ENCODE measurements around the gene RBMS2. TPM values are rescaled to one million over a fixed set of nuclear protein-coding genes. Genes with fewer than 3 reads are reported as not detected.

RBMS2 gene
- total RNA-seq, 4 donors from 2014 or later: 22.8 to 39.0 (median 31.8) TPM

GRCh38 chr12:56520506-56520905, 1.1 kb upstream of the RBMS2 start:
- 30 to 36% methylated on average over 1 of the region's 1 CpG for WGBS, 2 donors
- Histone ChIP-seq H3K27me3 (no peaks in the 10 kb centered on the region), H3K4me1 (peaks cover 0 to 61% (median 14%) of the 10 kb centered on the region in 4 donors), H3K9me3 (no peaks in the 10 kb centered on the region), H3K27ac (peak overlapping the region; percentile 81 to 97 (median 92)), H3K4me3 (peak overlapping the region in 1 of 4 donors; percentile 67), H3K36me3 (no peaks in the 10 kb centered on the region)
- DNase-seq (ENCODE audit: low spot score in 2 of 2): no peak
- TF ChIP-seq EP300 (IDR thresholded peaks at IDR 0.05) (no peak), POLR2A (IDR thresholded peaks at IDR 0.05) (no peak)
- TF ChIP-seq, protein P1, sequence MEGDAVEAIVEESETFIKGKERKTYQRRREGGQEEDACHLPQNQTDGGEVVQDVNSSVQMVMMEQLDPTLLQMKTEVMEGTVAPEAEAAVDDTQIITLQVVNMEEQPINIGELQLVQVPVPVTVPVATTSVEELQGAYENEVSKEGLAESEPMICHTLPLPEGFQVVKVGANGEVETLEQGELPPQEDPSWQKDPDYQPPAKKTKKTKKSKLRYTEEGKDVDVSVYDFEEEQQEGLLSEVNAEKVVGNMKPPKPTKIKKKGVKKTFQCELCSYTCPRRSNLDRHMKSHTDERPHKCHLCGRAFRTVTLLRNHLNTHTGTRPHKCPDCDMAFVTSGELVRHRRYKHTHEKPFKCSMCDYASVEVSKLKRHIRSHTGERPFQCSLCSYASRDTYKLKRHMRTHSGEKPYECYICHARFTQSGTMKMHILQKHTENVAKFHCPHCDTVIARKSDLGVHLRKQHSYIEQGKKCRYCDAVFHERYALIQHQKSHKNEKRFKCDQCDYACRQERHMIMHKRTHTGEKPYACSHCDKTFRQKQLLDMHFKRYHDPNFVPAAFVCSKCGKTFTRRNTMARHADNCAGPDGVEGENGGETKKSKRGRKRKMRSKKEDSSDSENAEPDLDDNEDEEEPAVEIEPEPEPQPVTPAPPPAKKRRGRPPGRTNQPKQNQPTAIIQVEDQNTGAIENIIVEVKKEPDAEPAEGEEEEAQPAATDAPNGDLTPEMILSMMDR (IDR thresholded peaks at IDR 0.05): no peak

DNA sequence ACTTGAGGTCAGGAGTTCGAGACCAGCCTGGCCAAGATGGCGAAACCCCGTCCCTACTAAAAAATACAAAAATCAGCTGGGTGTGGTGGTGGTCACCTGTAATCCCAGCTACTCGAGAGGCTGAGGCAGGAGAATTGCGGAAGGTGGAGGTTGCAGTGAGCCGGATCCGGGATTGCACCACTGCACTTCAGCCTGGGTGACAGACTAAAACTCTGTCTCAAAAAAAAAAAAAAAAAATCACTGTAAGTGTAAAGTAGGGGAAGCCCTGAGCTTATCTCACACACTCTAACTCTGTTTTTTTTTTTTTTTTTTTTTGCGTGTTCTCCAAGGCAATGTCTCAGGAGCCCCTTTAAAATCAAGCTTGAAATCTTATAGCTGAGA, 421 bp upstream of the RBMS2 start:
- TF ChIP-seq POLR2A (IDR thresholded peaks at IDR 0.05): no peak
- TF ChIP-seq EP300 (IDR thresholded peaks at IDR 0.05): no peak
- TF ChIP-seq, protein P1 (IDR thresholded peaks at IDR 0.05): no peak
- no peak for DNase-seq (ENCODE audit: low spot score in 2 of 2)
- Histone ChIP-seq H3K27me3 (no peaks in the 10 kb centered on the region), H3K4me1 (peaks cover 0 to 68% (median 14%) of the 10 kb centered on the region in 4 donors), H3K4me3 (peak overlapping the region; percentile 40 to 67 (median 48)), H3K36me3 (no peaks in the 10 kb centered on the region), H3K9me3 (no peaks in the 10 kb centered on the region), H3K27ac (peak overlapping the region; percentile 81 to 97 (median 92))
- 35 to 44% methylated on average over 8 of the region's 8 CpGs for WGBS, 2 donors

GRCh38 chr12:56522411-56523193, 982 bp downstream of the RBMS2 start:
- peak overlapping the region; percentile 40 to 67 (median 48) for H3K4me3 ChIP-seq
- no peaks in the 10 kb centered on the region for H3K36me3 ChIP-seq
- DNase-seq (ENCODE audit: low spot score in 2 of 2): no peak
- peak overlapping the region; percentile 81 to 97 (median 92) for H3K27ac ChIP-seq
- H3K27me3 ChIP-seq: no peaks in the 10 kb centered on the region
- 8 to 13% methylated on average over 4 of the region's 4 CpGs for WGBS, 2 donors
- TF ChIP-seq POLR2A (IDR thresholded peaks at IDR 0.05) (no peak), EP300 (IDR thresholded peaks at IDR 0.05) (no peak)
- TF ChIP-seq, protein P1 (IDR thresholded peaks at IDR 0.05): no peak
- peaks cover 0 to 81% (median 18%) of the 10 kb centered on the region in 4 donors for H3K4me1 ChIP-seq
- H3K9me3 ChIP-seq: no peaks in the 10 kb centered on the region

DNA sequence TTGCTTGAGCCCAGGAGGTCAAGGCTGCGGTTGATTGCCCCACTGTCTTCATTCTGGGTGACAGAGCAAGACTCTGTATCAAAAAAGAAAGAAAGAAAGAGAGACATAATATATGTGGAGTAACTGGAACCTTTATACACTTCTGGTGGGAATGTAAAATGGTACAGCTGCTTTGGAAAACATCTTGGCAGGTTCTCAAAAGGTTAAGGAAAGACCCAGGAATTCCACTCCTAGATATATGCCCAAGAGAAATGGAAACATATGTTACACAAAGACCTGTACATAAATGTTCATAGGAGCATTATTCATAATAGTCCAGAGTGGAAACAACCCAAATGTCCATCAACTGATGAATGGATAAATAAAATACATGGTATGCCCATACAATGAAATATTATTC, 7.2 kb downstream of the RBMS2 start:
- no peak for DNase-seq (ENCODE audit: low spot score in 2 of 2)
- TF ChIP-seq POLR2A (IDR thresholded peaks at IDR 0.05): no peak
- no peak for TF ChIP-seq EP300 (IDR thresholded peaks at IDR 0.05)
- TF ChIP-seq, protein P1 (IDR thresholded peaks at IDR 0.05): no peak
- no peaks in the 10 kb centered on the region for H3K27me3 ChIP-seq
- WGBS, 2 donors: 84 to 91% methylated on average over 1 of the region's 1 CpG
- H3K27ac ChIP-seq: peak overlapping the region in 1 of 4 donors; percentile 20
- no peak overlapping the region for H3K4me3 ChIP-seq
- no peaks in the 10 kb centered on the region for H3K36me3 ChIP-seq
- H3K4me1 ChIP-seq: peaks cover 0 to 69% (median 14%) of the 10 kb centered on the region in 4 donors
- H3K9me3 ChIP-seq: no peaks in the 10 kb centered on the region

DNA sequence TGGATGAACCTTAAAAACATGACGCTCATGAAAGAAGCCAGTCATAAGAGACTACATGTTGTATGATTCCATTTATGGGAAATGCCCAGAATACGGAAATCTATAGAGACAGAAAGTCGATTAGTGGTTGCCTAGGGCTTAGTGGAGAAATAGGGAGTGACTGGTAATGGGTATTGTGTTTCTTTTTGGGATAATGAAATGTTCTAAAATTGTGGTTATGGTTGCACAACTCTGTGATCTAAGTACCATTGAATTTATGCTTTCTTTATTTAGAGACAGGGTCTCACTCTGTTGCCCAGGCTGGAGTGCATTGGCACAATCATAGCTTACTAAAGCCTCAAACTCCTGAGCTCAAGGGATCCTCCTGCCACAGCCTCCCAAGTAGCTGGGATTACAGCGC, 8.0 kb downstream of the RBMS2 start:
- Histone ChIP-seq H3K36me3 (no peaks in the 10 kb centered on the region), H3K9me3 (no peaks in the 10 kb centered on the region), H3K4me1 (peaks cover 0 to 61% (median 13%) of the 10 kb centered on the region in 4 donors), H3K4me3 (no peak overlapping the region), H3K27ac (peak overlapping the region in 2 of 4 donors; percentile 4 to 45), H3K27me3 (no peaks in the 10 kb centered on the region)
- no peak for DNase-seq (ENCODE audit: low spot score in 2 of 2)
- WGBS, 2 donors: 73 to 80% methylated on average over 4 of the region's 4 CpGs
- TF ChIP-seq POLR2A (IDR thresholded peaks at IDR 0.05): no peak
- TF ChIP-seq EP300 (IDR thresholded peaks at IDR 0.05): no peak
- TF ChIP-seq, protein P1 (IDR thresholded peaks at IDR 0.05): no peak

All from tibial nerve (tissue), 4 donors.